GM19468 (cell line): Measurements from ENCODE around the gene CREB5.

Source experiments
- ATAC-seq: cut with Tn5 transposase; IDR thresholded peaks from one replicate; pipeline ENCODE4 v1.9.1; 2021; ENCODE audit warnings: mild to moderate bottlenecking, moderate library complexity, moderate number of reproducible peaks; ENCODE audit not compliant: unreplicated experiment; ENCODE audit errors: extremely low read depth

The CREB5 gene

GRCh38 chr7:28625432-28625831, 213.1 kb downstream of the CREB5 start:
- no peak for ATAC-seq

- no peak for ATAC-seq
Measured at GRCh38 chr7:28626221-28626620, 213.9 kb downstream of the CREB5 start.

- ATAC-seq = no peak
Measured at GRCh38 chr7:28626624-28627262, 214.4 kb downstream of the CREB5 start.

- no peak for ATAC-seq
Measured at GRCh38 chr7:28627263-28627653, 214.9 kb downstream of the CREB5 start.

DNA sequence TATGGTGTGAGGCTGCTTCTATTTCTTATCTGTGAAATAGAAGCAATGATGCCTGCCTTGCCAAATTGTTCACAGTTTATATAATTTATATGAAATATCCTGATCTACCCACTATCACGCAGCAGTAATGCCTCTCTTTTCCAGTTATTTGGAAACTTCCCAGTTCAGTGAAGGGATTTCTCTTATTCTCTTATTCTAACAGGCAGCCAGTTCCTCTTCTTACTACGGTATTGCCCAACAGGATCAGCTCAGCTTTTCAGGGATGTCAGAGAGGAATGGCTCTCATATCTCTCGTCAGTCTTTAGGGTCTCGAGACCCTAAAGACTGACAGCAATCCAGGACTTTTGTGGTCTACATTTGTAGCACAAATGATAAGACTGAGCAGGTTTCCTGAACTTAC, 215.6 kb downstream of the CREB5 start:
- no peak for ATAC-seq

DNA sequence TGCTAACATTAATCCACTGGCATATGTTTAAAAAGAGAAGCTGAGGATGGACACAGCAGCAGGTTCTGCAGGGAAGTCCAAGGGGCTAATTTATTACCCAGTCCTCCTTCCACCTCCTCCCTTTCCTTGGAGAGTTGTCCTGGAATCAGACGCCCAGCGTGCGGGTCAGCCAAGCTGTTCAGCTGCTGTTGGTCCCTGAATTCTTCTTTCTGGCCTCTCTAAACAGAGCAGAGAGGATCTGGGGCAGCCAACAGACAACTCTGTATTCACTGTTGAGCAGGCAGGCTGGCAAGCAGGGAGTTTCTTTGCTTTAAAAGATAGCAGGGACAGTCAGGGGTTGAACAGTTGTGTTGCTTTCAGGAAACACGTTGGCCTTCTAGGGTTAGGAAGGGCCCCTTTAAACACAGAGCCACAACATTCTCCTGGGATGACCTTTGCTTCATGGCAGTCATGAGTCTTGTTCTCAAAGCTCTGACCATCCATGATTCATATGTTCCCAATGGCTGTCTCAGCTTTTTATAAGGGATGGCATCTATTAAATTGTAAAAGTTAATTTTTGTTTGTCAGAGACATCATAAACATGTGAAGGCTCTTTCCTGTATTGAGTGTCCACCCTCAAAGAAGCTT, 217.0 kb downstream of the CREB5 start:
- no peak for ATAC-seq

DNA sequence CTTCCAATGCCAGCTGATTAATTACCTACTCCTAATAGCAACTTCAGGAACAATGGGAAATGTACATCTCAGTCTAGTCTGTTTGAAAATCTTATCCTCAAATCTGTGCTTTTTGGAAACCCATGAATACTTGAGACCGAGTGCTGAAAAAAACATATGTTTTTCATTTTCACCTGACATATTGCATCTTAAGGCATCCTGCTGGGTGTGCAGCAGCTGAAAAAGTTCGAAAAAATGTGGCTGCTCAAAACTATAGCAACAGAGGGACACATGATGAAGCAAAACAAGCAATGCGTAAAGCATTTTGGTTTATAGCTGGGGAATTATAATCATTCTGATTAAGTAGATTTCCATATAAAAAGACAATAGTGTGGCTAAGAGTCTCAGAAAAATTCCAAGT, 218.0 kb downstream of the CREB5 start:
- ATAC-seq = no peak

GRCh38 chr7:28631995-28632394, 219.7 kb downstream of the CREB5 start:
- ATAC-seq = no peak

GRCh38 chr7:28638914-28639313, 226.6 kb downstream of the CREB5 start:
- no peak for ATAC-seq

DNA sequence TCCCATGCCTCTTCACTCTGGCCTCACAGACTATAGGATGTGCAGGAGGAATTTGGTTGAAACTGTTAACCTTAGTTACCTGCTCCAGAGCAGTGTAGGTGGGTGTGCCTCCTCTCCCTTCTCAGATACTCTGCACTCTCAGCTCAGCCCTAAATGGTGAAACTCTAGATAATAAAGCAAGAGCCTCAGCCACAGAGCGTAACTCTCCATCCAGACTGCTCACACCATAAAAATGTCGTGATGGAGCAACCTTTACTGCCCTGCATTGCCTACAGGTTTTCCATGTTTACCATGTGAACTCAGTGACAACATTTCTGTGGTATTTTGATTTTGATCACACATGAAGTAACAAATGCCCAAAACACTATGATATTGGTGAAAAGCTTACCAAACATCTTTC, 227.7 kb downstream of the CREB5 start:
- ATAC-seq = no peak

- no peak for ATAC-seq
Measured at GRCh38 chr7:28641752-28642545, 229.6 kb downstream of the CREB5 start.

GRCh38 chr7:28643188-28643569, 230.9 kb downstream of the CREB5 start:
- no peak for ATAC-seq

GRCh38 chr7:28643584-28644340, 231.4 kb downstream of the CREB5 start:
- ATAC-seq = no peak

DNA sequence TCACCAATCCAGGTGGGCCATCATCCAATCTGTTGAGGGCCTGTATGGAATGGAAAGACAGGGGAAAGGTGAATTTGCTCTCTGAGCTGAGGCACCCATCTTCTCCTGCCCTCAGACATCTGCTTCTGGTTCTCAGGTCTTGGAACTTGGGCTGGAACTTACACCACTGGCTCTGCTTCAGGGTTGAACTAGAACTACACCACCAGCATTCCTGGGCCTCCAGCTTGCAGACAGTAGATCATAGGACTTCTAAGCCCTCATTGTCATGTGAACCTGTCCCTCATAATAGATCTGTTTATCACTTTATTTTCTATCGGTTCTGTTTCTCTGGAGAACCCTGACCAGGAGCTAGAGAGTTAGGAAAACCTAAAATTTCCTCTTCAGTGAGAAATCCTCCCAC, 233.5 kb downstream of the CREB5 start:
- no peak for ATAC-seq

- ATAC-seq = no peak
Measured at GRCh38 chr7:28646376-28647075, 234.2 kb downstream of the CREB5 start.

GRCh38 chr7:28647076-28647421, 234.7 kb downstream of the CREB5 start:
- no peak for ATAC-seq

- no peak for ATAC-seq
Measured at GRCh38 chr7:28649189-28649588, 236.9 kb downstream of the CREB5 start.

DNA sequence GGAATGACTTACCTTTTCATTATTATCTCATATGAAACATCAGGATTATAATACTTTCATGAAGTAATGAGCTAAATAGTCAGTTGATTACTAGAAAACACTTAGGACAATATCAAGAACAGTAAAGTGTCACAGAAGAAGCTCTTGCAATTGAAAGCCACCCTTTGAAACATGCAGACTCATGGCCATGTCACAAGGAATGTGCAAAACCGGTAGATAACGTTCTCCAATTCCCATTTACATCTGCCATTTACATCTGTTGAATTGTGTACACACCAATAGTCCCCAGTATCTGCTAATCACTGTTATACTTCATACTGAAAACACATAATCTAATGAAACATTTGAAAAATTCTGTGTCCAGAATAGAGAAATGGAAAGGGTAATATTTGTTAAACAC, 237.5 kb downstream of the CREB5 start:
- no peak for ATAC-seq

DNA sequence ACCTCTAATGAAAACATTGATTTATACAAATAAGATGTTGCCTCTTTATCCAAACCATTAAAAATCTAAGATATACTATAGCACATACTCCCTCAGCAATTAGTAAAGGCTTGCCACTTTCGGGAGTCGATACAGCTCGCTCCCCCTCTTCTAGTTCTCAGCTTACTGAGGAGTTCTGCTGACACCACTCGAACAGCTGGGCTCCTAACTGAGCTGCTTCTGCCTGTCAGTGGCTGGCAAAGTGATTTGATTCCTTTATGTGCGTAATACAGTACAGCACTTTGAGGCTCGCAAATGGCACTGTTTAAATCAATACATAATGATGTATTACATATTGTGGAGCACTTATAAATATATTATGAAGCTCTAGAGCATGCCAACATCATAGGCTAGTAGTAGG, 241.8 kb downstream of the CREB5 start:
- no peak for ATAC-seq

DNA sequence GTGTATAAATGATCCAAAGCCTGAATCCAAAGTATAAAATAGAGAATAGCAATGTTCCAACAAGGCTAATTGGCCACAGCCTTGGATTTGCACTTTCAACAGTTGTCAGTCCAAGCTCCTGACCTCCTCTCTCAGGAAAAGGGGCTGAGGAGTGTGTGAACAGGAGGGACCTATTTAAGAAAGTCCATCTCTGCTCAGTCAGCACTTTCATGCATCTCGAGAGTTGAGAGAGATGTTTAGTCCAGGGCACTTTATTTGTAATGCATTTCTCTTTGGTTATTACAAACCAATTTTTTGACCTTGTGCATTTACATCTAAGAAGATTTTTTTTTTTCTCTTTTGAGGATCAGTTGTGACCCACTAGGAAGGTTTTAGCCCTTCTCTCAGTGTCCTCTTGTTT, 244.2 kb downstream of the CREB5 start:
- ATAC-seq = no peak
